Stimulated activated CD8-positive, alpha-beta memory T cell treated with anti-CD3 and anti-CD28 coated beads, Interleukin-7, amount 100 ng/mL, for 4 hours (primary cell): ENCODE results near the gene HIVEP3.

Source experiments
- DNase-seq, 2 donors: peaks; one replicate each; pipeline ENCODE4 v3.0.0-alpha.2; 2020; ENCODE audit warnings: low read depth in 2 of 2

The HIVEP3 gene

GRCh38 chr1:41485605-41486004 is 433.1 kb downstream of the HIVEP3 start:
- DNase-seq = no peak

DNA sequence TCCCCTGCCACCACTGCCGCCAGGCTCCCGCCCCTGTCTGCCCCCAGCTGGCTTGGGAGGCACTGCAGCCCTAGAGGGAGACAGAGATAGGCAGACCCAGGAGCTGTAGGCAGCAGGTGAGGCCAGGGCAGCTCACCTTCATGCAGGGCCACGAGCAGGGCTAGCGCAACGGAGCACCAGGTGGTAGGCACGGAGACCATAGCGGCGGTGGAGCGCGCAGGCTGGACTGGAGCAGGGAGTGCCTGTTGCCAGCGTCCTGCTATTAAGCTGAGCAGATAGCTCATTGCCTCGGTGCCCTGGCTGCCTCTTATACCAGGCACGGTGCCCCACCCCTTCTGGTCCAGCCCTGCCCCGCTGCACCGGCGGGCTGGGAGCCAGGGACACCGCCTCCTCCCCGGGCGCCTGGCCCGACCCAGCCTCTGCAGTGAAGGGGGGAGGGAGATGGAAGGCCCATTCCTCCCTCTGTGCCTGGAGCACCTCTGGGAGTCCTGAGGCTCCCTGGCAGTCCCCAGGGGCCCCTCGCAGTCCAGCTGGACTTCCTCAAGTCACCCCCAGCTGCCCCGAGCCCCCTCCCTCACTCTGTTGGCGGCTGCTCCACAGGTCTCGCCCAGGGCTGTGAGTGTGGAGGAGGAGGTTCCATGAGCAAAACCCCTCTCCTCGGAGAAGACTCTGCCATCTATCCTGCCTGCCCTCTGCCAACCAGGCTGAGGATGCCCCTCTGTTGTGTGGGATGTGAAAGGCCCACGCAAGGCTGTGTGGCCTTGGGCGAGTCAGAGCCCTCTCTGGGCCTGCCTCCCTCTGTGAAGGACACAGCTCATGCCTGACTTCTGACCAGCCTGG is 434.1 kb downstream of the HIVEP3 start, which contains the start of gene EDN2:
TSS of gene EDN2 (minus strand) at position 282 of the 840 bp plus-strand sequence. CDS start at position 200, 82 bp downstream.
- no peak for DNase-seq

- no peak for DNase-seq
These were observed 434.7 kb downstream of the HIVEP3 start for GRCh38 chr1:41483960-41484401.

DNA sequence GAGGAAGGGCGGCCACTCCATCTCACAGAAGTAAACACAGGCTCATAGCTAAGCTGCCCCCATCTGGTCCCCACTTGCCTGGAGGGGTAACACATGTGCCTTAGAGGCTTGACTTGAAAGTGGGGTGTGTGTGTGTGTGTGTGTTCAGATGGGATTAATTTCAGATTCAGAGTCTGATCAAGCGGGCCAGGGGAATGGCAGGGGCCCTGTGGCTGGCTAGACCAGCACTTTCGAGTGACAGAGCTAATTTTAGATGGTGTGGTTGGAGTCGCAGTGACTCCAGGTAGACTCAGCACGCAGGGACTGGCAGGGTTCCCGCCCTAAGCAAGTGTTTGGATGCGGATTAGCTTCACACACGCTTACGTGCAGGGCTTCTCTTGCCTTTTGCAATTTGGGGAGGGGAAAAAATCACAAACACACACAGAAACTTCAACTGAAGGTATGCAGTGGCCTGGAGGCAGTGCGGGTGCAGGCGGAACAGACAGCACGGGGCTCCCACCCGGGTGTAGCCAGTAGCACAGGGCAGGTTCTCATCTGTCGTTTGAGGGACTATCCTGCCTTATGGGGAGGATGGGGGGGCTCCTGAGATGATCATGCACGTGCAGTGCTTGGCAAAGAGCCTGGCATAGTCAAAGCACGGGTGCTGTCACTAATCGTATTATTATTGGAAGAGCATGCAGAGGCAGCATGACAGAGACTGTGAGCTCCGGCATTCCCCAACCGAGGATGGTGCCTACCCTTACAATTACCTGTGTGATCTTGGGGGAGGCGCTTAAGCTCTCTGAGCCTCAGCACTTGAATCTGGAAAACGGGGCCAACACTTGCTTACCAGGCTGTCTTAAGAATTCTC is 435.5 kb downstream of the HIVEP3 start:
- no peak for DNase-seq

- no peak for DNase-seq
These were observed 436.5 kb downstream of the HIVEP3 start for GRCh38 chr1:41482001-41482765.

GRCh38 chr1:41481109-41481775 is 437.5 kb downstream of the HIVEP3 start:
- no peak for DNase-seq

DNA sequence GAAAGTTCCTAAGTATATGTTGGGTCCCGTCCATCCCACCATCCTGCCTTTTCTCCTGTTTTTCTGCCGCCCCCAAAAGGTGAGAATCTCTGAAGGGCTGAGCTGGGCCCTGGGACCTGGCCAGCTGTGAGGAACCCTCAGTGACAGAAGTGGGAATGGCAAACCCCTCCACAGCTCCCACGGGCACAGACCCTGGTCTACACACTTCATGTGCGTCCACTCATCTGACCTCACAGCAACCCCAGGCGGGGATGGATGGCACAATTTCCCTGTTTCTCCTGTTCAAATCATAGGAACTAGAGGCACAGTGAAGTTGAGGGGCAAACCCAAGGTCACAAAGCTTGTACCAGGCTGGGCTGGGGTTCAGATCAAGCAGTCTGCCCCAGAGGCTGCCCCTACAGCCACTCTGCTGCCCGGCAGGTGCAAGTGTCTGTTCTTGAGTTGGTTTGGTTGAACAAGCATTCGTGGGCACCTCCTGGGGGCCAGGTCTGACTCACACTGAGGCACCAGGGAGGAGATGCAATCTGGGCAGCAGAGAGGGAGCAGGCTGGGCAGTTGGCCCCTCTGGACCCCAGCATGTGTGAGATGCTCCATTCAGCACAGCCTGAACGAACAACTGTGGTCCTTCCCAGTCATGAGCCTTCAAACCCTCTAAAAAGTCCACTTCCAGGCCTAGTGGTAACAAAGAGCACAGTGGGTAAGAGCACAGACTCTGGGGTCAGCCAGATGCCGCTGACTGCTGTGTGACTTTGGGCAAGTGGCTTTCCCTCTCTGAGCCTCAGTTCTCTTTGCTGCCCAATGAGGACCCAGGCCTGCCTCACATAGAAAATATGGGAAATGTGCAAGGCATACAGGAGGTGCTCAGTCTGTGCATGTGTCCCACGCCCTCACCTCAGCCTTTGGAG is 438.3 kb downstream of the HIVEP3 start:
- no peak for DNase-seq

DNA sequence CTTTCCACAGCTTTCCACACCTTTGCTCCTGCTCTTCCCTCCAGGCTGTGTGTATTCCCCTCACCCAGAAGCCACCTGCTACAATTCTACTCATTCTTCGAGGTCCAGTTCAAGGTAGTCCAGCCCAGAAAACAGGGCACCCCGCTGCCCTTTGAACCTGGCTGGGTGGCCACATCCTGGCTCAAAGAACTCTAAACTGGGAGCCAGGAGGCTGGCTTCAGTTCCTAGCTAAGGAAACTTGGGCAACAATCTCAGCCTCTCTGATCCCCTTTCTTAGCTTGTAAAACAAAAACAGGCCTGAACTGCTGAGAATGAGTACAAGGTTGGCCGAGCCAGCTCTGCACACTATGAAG is 438.9 kb downstream of the HIVEP3 start:
- DNase-seq = no peak

DNA sequence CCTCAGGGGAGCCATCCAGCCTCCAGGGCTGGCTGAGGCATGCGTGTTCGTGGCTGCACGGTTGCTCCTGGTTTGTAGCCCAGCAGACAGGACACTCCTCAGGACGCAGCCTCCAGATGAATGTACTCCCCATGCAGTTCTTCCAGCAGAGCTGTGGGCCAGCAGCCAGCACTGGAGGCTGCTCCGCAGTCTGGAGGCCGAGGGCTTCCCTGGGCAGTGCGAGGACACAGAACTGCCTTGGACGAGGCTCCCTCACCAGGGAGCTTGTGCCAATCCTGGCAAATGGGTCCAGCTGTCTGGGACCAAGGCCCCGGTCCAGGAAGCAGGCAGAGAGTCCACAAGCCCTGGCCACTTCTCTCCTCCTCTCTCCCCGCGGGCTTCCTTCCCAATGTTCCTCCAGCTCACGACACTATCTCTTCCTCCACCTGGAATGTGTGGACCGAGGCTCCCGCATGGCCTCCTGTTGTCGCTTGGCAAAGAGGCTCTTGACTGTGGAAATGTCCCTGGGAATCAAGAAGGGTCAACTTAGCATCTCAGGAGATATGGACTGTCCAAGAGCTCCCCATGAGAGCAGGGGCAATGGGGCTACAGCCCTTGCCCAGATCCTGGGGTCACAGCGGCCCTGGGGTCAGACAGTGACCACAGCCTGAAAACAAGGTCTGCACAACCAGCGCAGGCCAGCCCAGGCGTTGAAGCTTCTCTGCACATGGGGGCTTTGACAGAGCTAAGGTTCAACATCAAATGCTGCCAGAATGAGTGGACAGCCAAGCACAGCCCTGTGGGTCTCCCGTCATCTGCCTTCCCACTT is 439.5 kb downstream of the HIVEP3 start:
- no peak for DNase-seq

DNA sequence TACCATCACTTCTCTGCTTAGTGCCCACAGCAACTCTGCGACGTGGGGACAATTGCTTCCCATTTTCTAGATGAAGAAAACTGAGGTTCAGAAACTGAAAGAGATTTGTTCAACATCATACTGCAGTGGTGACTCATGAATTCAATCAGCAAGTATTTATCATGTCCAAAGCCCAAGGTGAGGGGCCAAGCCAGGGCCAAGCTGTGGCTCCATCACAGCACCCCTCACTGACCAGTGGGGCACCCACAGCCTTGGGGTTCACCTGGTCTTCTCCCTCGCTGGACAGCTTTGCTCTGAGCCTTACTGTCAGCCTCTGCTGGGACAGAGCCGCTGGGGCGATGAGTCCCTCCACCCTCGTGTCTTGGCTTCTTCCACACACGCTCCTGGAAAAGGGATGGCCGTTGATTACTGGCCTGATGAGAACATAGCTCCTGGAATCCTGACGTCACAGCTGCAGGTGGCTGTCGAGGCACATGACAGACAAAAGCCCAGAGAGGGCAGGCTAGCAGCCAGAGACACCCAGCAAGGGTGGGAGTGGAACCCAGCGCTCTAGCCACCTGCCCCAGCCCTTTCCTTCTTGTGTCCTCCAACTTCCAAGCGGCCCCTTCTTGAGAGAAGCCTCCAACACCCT is 440.5 kb downstream of the HIVEP3 start:
- no peak for DNase-seq

- DNase-seq = no peak
These were observed 441.8 kb downstream of the HIVEP3 start for GRCh38 chr1:41476807-41477361.

DNA sequence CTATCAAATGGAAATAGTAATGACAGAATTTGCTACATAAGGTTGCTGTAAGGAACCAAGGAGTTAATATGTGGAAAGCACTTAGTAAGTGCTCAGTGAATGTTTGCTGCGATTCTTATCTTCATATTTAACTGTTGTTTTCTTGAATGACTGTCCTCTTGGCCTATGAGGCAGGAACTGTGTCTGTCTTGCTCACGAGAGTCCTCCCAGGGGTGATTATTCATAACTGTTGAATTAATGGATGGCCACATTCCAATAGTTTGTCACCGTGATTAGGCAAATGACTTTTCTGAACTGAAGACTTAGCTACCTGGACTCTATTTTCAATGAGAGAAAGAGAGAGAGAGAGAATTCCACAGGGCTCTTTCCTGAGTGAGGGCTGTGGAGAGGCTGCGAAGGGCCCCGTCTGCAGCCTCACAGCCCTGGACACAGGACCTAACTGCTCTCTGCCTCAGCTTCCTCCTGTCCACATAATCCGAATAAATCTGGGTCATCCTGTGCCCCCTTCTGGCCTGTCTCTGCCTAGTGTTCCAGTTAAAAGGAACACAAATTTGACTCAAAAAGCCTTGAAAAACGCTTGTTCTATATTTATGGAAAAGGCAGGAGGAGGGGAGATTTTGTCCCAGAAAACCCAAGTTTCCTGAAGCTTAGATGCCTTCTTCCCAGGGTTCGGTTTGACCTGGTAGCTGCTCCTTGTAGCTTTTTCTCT is 442.7 kb downstream of the HIVEP3 start:
- no peak for DNase-seq

DNA sequence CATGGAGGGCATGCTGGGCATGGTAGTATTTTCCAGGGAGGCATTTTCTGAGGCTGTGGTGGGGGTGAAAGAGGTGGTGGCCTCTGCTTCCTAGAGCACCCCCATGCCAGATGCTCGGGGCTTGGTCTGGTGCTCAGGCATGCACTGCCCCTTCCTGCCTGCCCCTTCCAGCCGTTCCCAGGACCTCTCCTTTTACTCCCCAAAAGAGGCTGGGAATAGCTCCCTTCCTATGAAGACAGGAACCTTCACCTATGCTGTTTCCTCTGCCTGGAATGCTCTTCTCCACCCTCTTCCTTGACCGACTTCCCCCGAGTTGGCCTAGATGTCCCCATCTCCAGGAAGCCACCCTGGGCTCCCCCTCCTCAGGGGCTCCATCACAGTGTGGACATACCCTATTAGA is 443.4 kb downstream of the HIVEP3 start:
- DNase-seq = no peak

DNA sequence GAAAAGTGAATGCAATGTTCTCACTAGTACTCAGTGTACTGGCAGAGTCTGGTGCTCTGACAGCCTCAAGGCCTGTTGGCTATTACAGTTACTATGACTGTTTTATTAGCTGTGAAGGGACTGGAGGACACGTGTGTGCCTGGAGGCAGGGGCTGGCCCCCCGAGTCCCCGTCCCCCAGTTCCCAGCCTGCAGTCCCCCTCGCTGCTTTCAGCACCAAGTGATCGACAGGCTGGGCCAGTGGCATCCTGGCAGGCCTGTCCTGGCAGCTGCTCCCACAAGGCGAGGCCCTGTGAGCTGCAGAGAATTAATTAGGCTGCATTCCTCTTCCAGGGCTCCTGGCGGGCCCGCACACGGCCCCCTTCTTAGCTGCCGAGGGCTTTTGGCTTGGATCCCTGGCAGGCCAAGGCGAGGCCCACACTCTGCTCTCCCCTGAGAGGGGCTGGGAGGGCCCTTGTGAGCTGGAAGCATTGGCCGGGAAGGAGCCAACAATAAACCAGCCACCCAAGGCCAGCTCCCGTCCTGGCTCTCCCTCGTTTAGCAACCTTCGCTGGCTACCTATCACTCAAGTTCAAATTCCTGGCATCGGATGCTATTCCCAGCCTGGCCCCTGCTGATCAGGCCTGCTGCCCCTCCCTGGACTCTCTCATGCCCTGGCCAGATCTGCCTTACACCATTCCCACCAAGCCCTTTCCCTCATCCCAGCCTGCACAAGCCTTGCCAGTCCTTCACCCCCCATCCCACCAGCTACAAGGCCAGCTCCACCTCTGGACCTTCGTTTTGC is 444.0 kb downstream of the HIVEP3 start:
- no peak for DNase-seq

- no peak for DNase-seq
These were observed 444.9 kb downstream of the HIVEP3 start for GRCh38 chr1:41473738-41474362.

GRCh38 chr1:41471658-41472057 is 447.1 kb downstream of the HIVEP3 start:
- DNase-seq = no peak

- DNase-seq = no peak
These were observed 449.0 kb downstream of the HIVEP3 start for GRCh38 chr1:41469706-41470105.
